ENCODE data around the gene PIAS1. TPM values are rescaled to one million over a fixed set of nuclear protein-coding genes. Genes with fewer than 3 reads are reported as not detected.

Gene PIAS1
- total RNA-seq, 1 donor from 2014 or later: 40.6 TPM

- no peaks in the 10 kb centered on the region for H3K36me3 Mint-ChIP-seq (ENCODE audit: unreplicated experiment)
- no peaks in the 10 kb centered on the region for H3K27me3 Mint-ChIP-seq (ENCODE audit: unreplicated experiment)
- TF ChIP-seq CTCF (IDR thresholded peaks at IDR 0.05): no peak
- no peak overlapping the region for H3K27ac Mint-ChIP-seq (ENCODE audit: unreplicated experiment)
- no peak for DNase-seq (ENCODE audit: extremely low spot score, unreplicated experiment)
- no peak overlapping the region for H3K4me3 Mint-ChIP-seq (ENCODE audit: unreplicated experiment)
- H3K4me1 Mint-ChIP-seq (ENCODE audit: unreplicated experiment): no peaks in the 10 kb centered on the region
- no peaks in the 10 kb centered on the region for H3K9me3 Mint-ChIP-seq (ENCODE audit: unreplicated experiment)
Observed at GRCh38 chr15:68207176-68207935, 153.2 kb downstream of the PIAS1 start.

- TF ChIP-seq CTCF (IDR thresholded peaks at IDR 0.05): no peak
- no peaks in the 10 kb centered on the region for H3K9me3 Mint-ChIP-seq (ENCODE audit: unreplicated experiment)
Observed at GRCh38 chr15:68208136-68208535, 154.0 kb downstream of the PIAS1 start.

GRCh38 chr15:68208636-68209240 lies 154.6 kb downstream of the PIAS1 start:
- H3K4me1 Mint-ChIP-seq (ENCODE audit: unreplicated experiment): no peaks in the 10 kb centered on the region
- no peak for DNase-seq (ENCODE audit: extremely low spot score, unreplicated experiment)
- TF ChIP-seq CTCF (IDR thresholded peaks at IDR 0.05): no peak
- no peaks in the 10 kb centered on the region for H3K9me3 Mint-ChIP-seq (ENCODE audit: unreplicated experiment)
- H3K4me3 Mint-ChIP-seq (ENCODE audit: unreplicated experiment): no peak overlapping the region
- H3K36me3 Mint-ChIP-seq (ENCODE audit: unreplicated experiment): no peaks in the 10 kb centered on the region
- no peak overlapping the region for H3K27ac Mint-ChIP-seq (ENCODE audit: unreplicated experiment)
- no peaks in the 10 kb centered on the region for H3K27me3 Mint-ChIP-seq (ENCODE audit: unreplicated experiment)

More at GRCh38 chr15:68208136-68208535, 154.0 kb downstream of the PIAS1 start:
- H3K27ac Mint-ChIP-seq (ENCODE audit: unreplicated experiment): no peak overlapping the region
- H3K4me3 Mint-ChIP-seq (ENCODE audit: unreplicated experiment): no peak overlapping the region
- no peak for DNase-seq (ENCODE audit: extremely low spot score, unreplicated experiment)
- H3K27me3 Mint-ChIP-seq (ENCODE audit: unreplicated experiment): no peaks in the 10 kb centered on the region
- no peaks in the 10 kb centered on the region for H3K4me1 Mint-ChIP-seq (ENCODE audit: unreplicated experiment)
- no peaks in the 10 kb centered on the region for H3K36me3 Mint-ChIP-seq (ENCODE audit: unreplicated experiment)

GRCh38 chr15:68209272-68209671 lies 155.2 kb downstream of the PIAS1 start:
- Mint-ChIP-seq H3K36me3 (ENCODE audit: unreplicated experiment) (no peaks in the 10 kb centered on the region), H3K4me3 (ENCODE audit: unreplicated experiment) (no peak overlapping the region), H3K9me3 (ENCODE audit: unreplicated experiment) (no peaks in the 10 kb centered on the region), H3K27me3 (ENCODE audit: unreplicated experiment) (no peaks in the 10 kb centered on the region), H3K27ac (ENCODE audit: unreplicated experiment) (no peak overlapping the region), H3K4me1 (ENCODE audit: unreplicated experiment) (no peaks in the 10 kb centered on the region)
- no peak for DNase-seq (ENCODE audit: extremely low spot score, unreplicated experiment)
- TF ChIP-seq CTCF (IDR thresholded peaks at IDR 0.05): no peak

GRCh38 chr15:68209735-68210408 lies 155.8 kb downstream of the PIAS1 start:
- H3K27ac Mint-ChIP-seq (ENCODE audit: unreplicated experiment): no peak overlapping the region
- no peak for TF ChIP-seq CTCF (IDR thresholded peaks at IDR 0.05)
- H3K9me3 Mint-ChIP-seq (ENCODE audit: unreplicated experiment): no peaks in the 10 kb centered on the region
- no peak for DNase-seq (ENCODE audit: extremely low spot score, unreplicated experiment)
- H3K36me3 Mint-ChIP-seq (ENCODE audit: unreplicated experiment): no peaks in the 10 kb centered on the region
- no peaks in the 10 kb centered on the region for H3K4me1 Mint-ChIP-seq (ENCODE audit: unreplicated experiment)
- H3K27me3 Mint-ChIP-seq (ENCODE audit: unreplicated experiment): no peaks in the 10 kb centered on the region
- H3K4me3 Mint-ChIP-seq (ENCODE audit: unreplicated experiment): no peak overlapping the region
